K562 (cell line): ENCODE measurements around the gene GABRB1. TPM values are rescaled to one million over a fixed set of nuclear protein-coding genes. Genes with fewer than 3 reads are reported as not detected.

Source experiments
- ATAC-seq: fragments of 200-7000 bp; cut with Tn5 transposase; 3 replicates; pipeline ENCODE4 v1.9.1; 2020; ENCODE audit warnings: moderate library complexity
- BruUV-seq: library from RNA; stranded (reverse); fragments of 400-500 nt; replicated peaks from 2 replicates; lab custom pipeline; 2021; lab: Mats Ljungman, UMichigan
- CTCF ChIA-PET: fragments of 300-600 bp; formaldehyde crosslinking; extraction: SDS; loops from one replicate; lab custom pipeline; 2021; ENCODE audit warnings: low intra/inter-chr PET ratio; lab: Yijun Ruan, JAX
- POLR2A ChIA-PET: fragments of 300-600, 350-650 bp; sonication (Branson Sonifier 250); formaldehyde crosslinking; extraction: SDS; loops from one replicate; lab custom pipeline; 2021; ENCODE audit warnings: antibody characterized with exemption, inconsistent platforms; lab: Yijun Ruan, JAX
- DNase-seq, 4 experiments: peaks; one replicate each; pipeline versions ENCODE4 v3.0.0 to v3.0.0-alpha.2; 2011 to 2018; ENCODE audit warnings: low spot score in 3 of 4, mixed read lengths in 3 of 4; ENCODE audit errors: extremely low read depth in 1 of 4
- FAIRE-seq: peaks from 2 replicates; lab custom pipeline; 2011; peaks lifted over from hg19 to GRCh38; lab: Jason Lieb, UNC
- H2AFZ ChIP-seq: 2 replicates; pipeline ENCODE4 v1.6.0; 2011; ENCODE audit warnings: low read depth, low read length, control low read depth, inconsistent platforms
- H3K27ac ChIP-seq: fragments of 200-600 bp; 3 replicates; pipeline ENCODE4 v1.8.0; 2011; ENCODE audit warnings: low read depth, mild to moderate bottlenecking, control low read depth, inconsistent platforms, low read length, moderate library complexity, mixed read lengths; ENCODE audit errors: extremely low read depth
- H3K27me3 ChIP-seq, 2 experiments: fragments of 300-600 bp in 1 of 2; 2 replicates in 1 of 2; 3 replicates in 1 of 2; pipeline versions ENCODE4 v1.6.0 to v1.8.0; 2011; ENCODE audit warnings: inconsistent platforms in 2 of 2, low read length in 2 of 2, mild to moderate bottlenecking in 1 of 2, mixed read lengths in 1 of 2, moderate library complexity in 1 of 2; ENCODE audit not compliant: control insufficient read depth in 2 of 2, insufficient read depth in 2 of 2
- H3K36me3 ChIP-seq: fragments of 300-600 bp; 3 replicates; pipeline ENCODE4 v1.8.0; 2011; ENCODE audit warnings: mild to moderate bottlenecking, low read length, inconsistent platforms; ENCODE audit not compliant: control insufficient read depth, insufficient read depth
- H3K4me1 ChIP-seq, 2 experiments: fragments of 200-600 bp in 1 of 2; replicated peaks in 1 of 2; 2 replicates in 1 of 2; 3 replicates in 1 of 2; pipeline versions ENCODE4 v1.5.1 to v1.8.0; 2011; ENCODE audit warnings: inconsistent platforms in 2 of 2, low read length in 2 of 2, mild to moderate bottlenecking in 1 of 2, mixed read lengths in 1 of 2, moderate library complexity in 1 of 2; ENCODE audit not compliant: control insufficient read depth in 2 of 2, insufficient read depth in 2 of 2
- H3K4me2 ChIP-seq: 2 replicates; pipeline ENCODE4 v1.6.1; 2011; ENCODE audit warnings: low read length, control low read depth, inconsistent platforms, mixed read lengths; ENCODE audit not compliant: insufficient read depth
- H3K4me3 ChIP-seq: fragments of 200-600 bp; sonication (generic), shearing (Covaris generic); 2 replicates; pipeline ENCODE4 v1.5.1; 2016; ENCODE audit warnings: control low read depth, inconsistent platforms
- H3K79me2 ChIP-seq: fragments of 200-600 bp; 3 replicates; pipeline ENCODE4 v1.8.0; 2011; ENCODE audit warnings: low read length, inconsistent platforms; ENCODE audit not compliant: control insufficient read depth, insufficient read depth
- H3K9ac ChIP-seq, 2 experiments: 2 replicates each; pipeline versions ENCODE4 v1.6.0 to v1.6.1; 2011; ENCODE audit warnings: low read depth in 2 of 2, low read length in 2 of 2, control low read depth in 1 of 2, inconsistent platforms in 1 of 2, mild to moderate bottlenecking in 1 of 2, mixed read lengths in 1 of 2; ENCODE audit not compliant: insufficient read depth in 1 of 2
- H3K9me1 ChIP-seq: one replicate; pipeline ENCODE4 v1.6.0; 2011; ENCODE audit warnings: inconsistent platforms, mild to moderate bottlenecking, low read length, moderate library complexity; ENCODE audit not compliant: control insufficient read depth, insufficient read depth
- H3K9me3 ChIP-seq: replicated peaks from 2 replicates; pipeline ENCODE4 v1.5.1; 2011; ENCODE audit warnings: low read depth, low read length, inconsistent platforms; ENCODE audit not compliant: control insufficient read depth, insufficient read depth
- H4K20me1 ChIP-seq: replicated peaks from 2 replicates; pipeline ENCODE4 v1.6.1; 2011; ENCODE audit warnings: low read length, inconsistent platforms, mixed read lengths; ENCODE audit not compliant: control insufficient read depth, insufficient read depth
- DDX20 ChIP-seq: fragments of 450-650 bp; IDR thresholded peaks from 2 replicates; pipeline ENCODE4 v1.6.1; 2016; ENCODE audit warnings: missing genetic modification characterization, low read depth, mild to moderate bottlenecking, missing compliant biosample characterization, moderate library complexity
- ERF ChIP-seq: fragments of 450-650 bp; formaldehyde crosslinking; IDR thresholded peaks from 2 replicates; pipeline ENCODE4 v1.4.0; 2020; ENCODE audit warnings: mild to moderate bottlenecking, mixed read lengths
- HDAC1 ChIP-seq, 2 experiments: fragments of 450-650 bp; IDR thresholded peaks; 2 replicates each; pipeline ENCODE4 v1.6.1; 2016 to 2017; ENCODE audit warnings: inconsistent platforms in 1 of 2, mild to moderate bottlenecking in 1 of 2, moderate library complexity in 1 of 2
- MECOM ChIP-seq: fragments of 250-450 bp; sonication (Bioruptor Pico); IDR thresholded peaks from 2 replicates; pipeline ENCODE4 v1.8.0; 2022; ENCODE audit warnings: inconsistent platforms
- NFE2L1 ChIP-seq: fragments of 450-650 bp; IDR thresholded peaks from 2 replicates; pipeline ENCODE4 v1.6.1; 2016; ENCODE audit warnings: missing genetic modification characterization, low read depth, mild to moderate bottlenecking, missing compliant biosample characterization, moderate library complexity, borderline replicate concordance
- WGBS: fragments of 100-300 bp; shearing (Covaris generic); methylation state at CpG from one replicate; pipeline ENCODE4 v1.1.6; 2016; ENCODE audit warnings: low coverage, mixed read lengths; ENCODE audit not compliant: insufficient coverage; ENCODE audit errors: missing lambda C conversion rate; 5-methylcytosine and 5-hydroxymethylcytosine counted together
- in situ Hi-C: fragments of 300-500 bp; cut with MboI; formaldehyde crosslinking; loops from 4 replicates; pipeline ENCODE4 v1.15.0; 2018; ENCODE audit warnings: inconsistent platforms, mixed read lengths
- intact Hi-C: fragments of 100-400 bp; cut with micrococcal nuclease; formaldehyde crosslinking; loops from 2 replicates; pipeline ENCODE4 v1.14.2; 2022
- polyA plus RNA-seq, 8 experiments: library from polyadenylated mRNA; depleted of rRNA in 4 of 8; stranded (reverse) in 5 of 8; unstranded in 3 of 8; fragments of >200 nt; fragmentation: Nextera tagmentation in 2 of 8; fragmentation: Illumina TruSeq in 1 of 8; extraction: Ambion mirVana in 2 of 8; extraction: Trizol in 1 of 8; gene quantifications; 2 replicates each; pipeline versions ENCODE4 v1.2.1 to v1.2.3, GENCODE V29; 2011 to 2014; ENCODE audit warnings: inconsistent platforms in 1 of 8, missing spikeins in 1 of 8
- total RNA-seq, 7 experiments: library from RNA; depleted of rRNA in 6 of 7; stranded (reverse); fragments of >200 nt in 6 of 7; fragmentation: Illumina TruSeq in 2 of 7; extraction: Trizol in 2 of 7; gene quantifications; 2 replicates each; pipeline versions ENCODE4 v1.2.1 to v1.2.3, GENCODE V29; 2011 to 2021; ENCODE audit warnings: low replicate concordance in 1 of 7
- TF ChIP-seq, protein P1 (sequence below): fragments of 250-450 bp; sonication (Bioruptor Pico); IDR thresholded peaks from 2 replicates; pipeline ENCODE4 v1.5.0; 2020; ENCODE audit warnings: mild to moderate bottlenecking, borderline replicate concordance
- TF ChIP-seq, protein P2 (sequence below): fragments of 450-650 bp; IDR thresholded peaks from 2 replicates; pipeline ENCODE4 v1.6.1; 2016; ENCODE audit warnings: mild to moderate bottlenecking, moderate library complexity
- TF ChIP-seq, protein P3 (sequence below): fragments of 250-450 bp; sonication (Bioruptor Pico); IDR thresholded peaks from 2 replicates; pipeline ENCODE4 v1.8.0; 2021; ENCODE audit warnings: mild to moderate bottlenecking, moderate library complexity

GABRB1 gene
- total and polyA plus RNA-seq, 9 of the 15 experiments (the other 6 are each of a cell fraction or from before 2014, with no cell fraction given), result not detected

DNA sequence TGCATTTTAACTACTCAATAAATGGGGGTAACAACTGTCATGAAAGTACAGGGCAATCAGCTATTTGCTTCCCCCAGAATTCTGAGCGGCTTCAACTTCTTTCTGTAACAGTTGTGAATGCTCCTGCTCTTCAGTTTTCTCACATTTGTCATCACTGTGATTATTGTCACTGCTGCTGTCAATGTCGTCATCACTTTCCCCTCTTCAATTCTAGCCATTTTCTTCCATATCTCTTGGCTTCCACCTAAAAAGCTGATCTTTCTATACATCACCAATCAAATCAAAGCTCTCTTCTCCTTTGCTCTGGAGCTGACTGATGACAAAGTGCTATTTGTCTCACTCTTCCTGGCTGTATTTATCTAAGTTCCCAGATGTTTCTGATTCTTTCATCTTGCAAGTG is 306.5 kb downstream of the GABRB1 start:
- DNase-seq, result no peak
- H3K27me3 ChIP-seq, result no peaks in the 10 kb centered on the region
- no peaks in the 10 kb centered on the region for H3K9me3 ChIP-seq
- H3K27ac ChIP-seq, result no peak overlapping the region
- H3K9me1 ChIP-seq, result no peaks in the 10 kb centered on the region
- intact Hi-C loops, result no loop called here
- POLR2A ChIA-PET, result no interaction called here
- H3K4me3 ChIP-seq, result no peak overlapping the region
- H3K4me1 ChIP-seq, result no peaks in the 10 kb centered on the region
- in situ Hi-C loops, result no loop called here
- no peaks in the 10 kb centered on the region for H3K79me2 ChIP-seq
- FAIRE-seq, result no peak
- no peak overlapping the region for H2AFZ ChIP-seq
- CTCF ChIA-PET, result no interaction called here
- no peaks in the 10 kb centered on the region for H3K36me3 ChIP-seq
- H4K20me1 ChIP-seq, result no peaks in the 10 kb centered on the region
- WGBS, result 0% methylated on average over 2 of the region's 2 CpGs
- H3K9ac ChIP-seq, result no peak overlapping the region
- no TSS peak for BruUV-seq
- no peak overlapping the region for H3K4me2 ChIP-seq
- no peak for ATAC-seq
- TF ChIP-seq, protein P1, sequence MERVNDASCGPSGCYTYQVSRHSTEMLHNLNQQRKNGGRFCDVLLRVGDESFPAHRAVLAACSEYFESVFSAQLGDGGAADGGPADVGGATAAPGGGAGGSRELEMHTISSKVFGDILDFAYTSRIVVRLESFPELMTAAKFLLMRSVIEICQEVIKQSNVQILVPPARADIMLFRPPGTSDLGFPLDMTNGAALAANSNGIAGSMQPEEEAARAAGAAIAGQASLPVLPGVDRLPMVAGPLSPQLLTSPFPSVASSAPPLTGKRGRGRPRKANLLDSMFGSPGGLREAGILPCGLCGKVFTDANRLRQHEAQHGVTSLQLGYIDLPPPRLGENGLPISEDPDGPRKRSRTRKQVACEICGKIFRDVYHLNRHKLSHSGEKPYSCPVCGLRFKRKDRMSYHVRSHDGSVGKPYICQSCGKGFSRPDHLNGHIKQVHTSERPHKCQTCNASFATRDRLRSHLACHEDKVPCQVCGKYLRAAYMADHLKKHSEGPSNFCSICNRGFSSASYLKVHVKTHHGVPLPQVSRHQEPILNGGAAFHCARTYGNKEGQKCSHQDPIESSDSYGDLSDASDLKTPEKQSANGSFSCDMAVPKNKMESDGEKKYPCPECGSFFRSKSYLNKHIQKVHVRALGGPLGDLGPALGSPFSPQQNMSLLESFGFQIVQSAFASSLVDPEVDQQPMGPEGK (CRISPR knock-in tag), result no peak
- TF ChIP-seq HDAC1 (IDR thresholded peaks at IDR 0.05) (no peak), NFE2L1 (no peak), DDX20 (tag) (no peak), MECOM (no peak), ERF (CRISPR knock-in tag) (no peak)
- TF ChIP-seq, protein P2, sequence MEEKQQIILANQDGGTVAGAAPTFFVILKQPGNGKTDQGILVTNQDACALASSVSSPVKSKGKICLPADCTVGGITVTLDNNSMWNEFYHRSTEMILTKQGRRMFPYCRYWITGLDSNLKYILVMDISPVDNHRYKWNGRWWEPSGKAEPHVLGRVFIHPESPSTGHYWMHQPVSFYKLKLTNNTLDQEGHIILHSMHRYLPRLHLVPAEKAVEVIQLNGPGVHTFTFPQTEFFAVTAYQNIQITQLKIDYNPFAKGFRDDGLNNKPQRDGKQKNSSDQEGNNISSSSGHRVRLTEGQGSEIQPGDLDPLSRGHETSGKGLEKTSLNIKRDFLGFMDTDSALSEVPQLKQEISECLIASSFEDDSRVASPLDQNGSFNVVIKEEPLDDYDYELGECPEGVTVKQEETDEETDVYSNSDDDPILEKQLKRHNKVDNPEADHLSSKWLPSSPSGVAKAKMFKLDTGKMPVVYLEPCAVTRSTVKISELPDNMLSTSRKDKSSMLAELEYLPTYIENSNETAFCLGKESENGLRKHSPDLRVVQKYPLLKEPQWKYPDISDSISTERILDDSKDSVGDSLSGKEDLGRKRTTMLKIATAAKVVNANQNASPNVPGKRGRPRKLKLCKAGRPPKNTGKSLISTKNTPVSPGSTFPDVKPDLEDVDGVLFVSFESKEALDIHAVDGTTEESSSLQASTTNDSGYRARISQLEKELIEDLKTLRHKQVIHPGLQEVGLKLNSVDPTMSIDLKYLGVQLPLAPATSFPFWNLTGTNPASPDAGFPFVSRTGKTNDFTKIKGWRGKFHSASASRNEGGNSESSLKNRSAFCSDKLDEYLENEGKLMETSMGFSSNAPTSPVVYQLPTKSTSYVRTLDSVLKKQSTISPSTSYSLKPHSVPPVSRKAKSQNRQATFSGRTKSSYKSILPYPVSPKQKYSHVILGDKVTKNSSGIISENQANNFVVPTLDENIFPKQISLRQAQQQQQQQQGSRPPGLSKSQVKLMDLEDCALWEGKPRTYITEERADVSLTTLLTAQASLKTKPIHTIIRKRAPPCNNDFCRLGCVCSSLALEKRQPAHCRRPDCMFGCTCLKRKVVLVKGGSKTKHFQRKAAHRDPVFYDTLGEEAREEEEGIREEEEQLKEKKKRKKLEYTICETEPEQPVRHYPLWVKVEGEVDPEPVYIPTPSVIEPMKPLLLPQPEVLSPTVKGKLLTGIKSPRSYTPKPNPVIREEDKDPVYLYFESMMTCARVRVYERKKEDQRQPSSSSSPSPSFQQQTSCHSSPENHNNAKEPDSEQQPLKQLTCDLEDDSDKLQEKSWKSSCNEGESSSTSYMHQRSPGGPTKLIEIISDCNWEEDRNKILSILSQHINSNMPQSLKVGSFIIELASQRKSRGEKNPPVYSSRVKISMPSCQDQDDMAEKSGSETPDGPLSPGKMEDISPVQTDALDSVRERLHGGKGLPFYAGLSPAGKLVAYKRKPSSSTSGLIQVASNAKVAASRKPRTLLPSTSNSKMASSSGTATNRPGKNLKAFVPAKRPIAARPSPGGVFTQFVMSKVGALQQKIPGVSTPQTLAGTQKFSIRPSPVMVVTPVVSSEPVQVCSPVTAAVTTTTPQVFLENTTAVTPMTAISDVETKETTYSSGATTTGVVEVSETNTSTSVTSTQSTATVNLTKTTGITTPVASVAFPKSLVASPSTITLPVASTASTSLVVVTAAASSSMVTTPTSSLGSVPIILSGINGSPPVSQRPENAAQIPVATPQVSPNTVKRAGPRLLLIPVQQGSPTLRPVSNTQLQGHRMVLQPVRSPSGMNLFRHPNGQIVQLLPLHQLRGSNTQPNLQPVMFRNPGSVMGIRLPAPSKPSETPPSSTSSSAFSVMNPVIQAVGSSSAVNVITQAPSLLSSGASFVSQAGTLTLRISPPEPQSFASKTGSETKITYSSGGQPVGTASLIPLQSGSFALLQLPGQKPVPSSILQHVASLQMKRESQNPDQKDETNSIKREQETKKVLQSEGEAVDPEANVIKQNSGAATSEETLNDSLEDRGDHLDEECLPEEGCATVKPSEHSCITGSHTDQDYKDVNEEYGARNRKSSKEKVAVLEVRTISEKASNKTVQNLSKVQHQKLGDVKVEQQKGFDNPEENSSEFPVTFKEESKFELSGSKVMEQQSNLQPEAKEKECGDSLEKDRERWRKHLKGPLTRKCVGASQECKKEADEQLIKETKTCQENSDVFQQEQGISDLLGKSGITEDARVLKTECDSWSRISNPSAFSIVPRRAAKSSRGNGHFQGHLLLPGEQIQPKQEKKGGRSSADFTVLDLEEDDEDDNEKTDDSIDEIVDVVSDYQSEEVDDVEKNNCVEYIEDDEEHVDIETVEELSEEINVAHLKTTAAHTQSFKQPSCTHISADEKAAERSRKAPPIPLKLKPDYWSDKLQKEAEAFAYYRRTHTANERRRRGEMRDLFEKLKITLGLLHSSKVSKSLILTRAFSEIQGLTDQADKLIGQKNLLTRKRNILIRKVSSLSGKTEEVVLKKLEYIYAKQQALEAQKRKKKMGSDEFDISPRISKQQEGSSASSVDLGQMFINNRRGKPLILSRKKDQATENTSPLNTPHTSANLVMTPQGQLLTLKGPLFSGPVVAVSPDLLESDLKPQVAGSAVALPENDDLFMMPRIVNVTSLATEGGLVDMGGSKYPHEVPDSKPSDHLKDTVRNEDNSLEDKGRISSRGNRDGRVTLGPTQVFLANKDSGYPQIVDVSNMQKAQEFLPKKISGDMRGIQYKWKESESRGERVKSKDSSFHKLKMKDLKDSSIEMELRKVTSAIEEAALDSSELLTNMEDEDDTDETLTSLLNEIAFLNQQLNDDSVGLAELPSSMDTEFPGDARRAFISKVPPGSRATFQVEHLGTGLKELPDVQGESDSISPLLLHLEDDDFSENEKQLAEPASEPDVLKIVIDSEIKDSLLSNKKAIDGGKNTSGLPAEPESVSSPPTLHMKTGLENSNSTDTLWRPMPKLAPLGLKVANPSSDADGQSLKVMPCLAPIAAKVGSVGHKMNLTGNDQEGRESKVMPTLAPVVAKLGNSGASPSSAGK, result no peak
- TF ChIP-seq, protein P3, sequence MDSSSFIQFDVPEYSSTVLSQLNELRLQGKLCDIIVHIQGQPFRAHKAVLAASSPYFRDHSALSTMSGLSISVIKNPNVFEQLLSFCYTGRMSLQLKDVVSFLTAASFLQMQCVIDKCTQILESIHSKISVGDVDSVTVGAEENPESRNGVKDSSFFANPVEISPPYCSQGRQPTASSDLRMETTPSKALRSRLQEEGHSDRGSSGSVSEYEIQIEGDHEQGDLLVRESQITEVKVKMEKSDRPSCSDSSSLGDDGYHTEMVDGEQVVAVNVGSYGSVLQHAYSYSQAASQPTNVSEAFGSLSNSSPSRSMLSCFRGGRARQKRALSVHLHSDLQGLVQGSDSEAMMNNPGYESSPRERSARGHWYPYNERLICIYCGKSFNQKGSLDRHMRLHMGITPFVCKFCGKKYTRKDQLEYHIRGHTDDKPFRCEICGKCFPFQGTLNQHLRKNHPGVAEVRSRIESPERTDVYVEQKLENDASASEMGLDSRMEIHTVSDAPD (CRISPR knock-in tag), result no peak
